VCaP (cell line): ENCODE data around the gene CTBP1.

Source experiments
- H3K27ac ChIP-seq: fragments of 450-650 bp; 2 replicates; pipeline ENCODE4 v1.5.1; 2017
- TF ChIP-seq, protein P1 (sequence below): fragments of 450-650 bp; conservative IDR thresholded peaks from 2 replicates; pipeline ENCODE4 v1.5.1; 2017; ENCODE audit warnings: mild to moderate bottlenecking, moderate library complexity

The CTBP1 gene

DNA sequence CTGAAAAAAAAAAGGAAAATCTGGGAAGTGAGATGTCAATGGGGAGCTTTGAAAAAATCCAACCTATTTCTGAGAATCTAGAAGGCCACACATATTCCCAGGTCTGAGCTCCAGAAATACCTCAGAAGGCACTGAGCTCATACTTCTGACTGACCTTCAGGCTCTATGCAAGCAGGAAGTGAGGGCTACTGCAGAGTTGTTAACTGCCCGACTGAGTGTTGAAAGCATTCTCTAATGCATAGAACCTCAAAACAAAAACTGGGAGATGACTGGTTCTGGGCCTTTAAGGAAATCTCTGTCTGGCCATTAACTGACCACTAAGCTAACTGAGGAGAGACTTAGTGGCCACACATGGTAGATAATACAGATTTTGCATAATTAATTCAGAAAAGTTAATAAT, 69.0 kb downstream of the CTBP1 start:
- TF ChIP-seq, protein P1, sequence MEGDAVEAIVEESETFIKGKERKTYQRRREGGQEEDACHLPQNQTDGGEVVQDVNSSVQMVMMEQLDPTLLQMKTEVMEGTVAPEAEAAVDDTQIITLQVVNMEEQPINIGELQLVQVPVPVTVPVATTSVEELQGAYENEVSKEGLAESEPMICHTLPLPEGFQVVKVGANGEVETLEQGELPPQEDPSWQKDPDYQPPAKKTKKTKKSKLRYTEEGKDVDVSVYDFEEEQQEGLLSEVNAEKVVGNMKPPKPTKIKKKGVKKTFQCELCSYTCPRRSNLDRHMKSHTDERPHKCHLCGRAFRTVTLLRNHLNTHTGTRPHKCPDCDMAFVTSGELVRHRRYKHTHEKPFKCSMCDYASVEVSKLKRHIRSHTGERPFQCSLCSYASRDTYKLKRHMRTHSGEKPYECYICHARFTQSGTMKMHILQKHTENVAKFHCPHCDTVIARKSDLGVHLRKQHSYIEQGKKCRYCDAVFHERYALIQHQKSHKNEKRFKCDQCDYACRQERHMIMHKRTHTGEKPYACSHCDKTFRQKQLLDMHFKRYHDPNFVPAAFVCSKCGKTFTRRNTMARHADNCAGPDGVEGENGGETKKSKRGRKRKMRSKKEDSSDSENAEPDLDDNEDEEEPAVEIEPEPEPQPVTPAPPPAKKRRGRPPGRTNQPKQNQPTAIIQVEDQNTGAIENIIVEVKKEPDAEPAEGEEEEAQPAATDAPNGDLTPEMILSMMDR: no peak

DNA sequence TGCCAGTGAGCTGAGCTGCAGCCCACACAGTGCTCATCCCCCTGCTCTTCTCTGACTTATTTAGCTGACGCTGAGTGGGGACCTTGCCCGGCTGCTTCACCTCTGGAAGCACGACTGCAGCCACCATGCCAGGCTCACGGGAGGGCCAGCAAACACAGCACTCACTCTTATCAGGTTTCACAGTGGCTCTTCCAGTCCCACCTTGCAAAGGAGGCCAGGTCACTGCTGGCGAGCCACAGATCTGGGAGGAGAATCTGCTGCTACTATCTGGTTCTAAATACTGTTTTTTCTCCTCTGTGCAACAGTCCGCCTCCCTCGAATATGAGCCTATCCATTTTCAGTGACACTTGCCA, 69.9 kb downstream of the CTBP1 start:
- peak overlapping the region; percentile 11; the same call in 1 of the 2 replicates for H3K27ac ChIP-seq
- TF ChIP-seq, protein P1: no peak

More for the DNA sequence above, 69.0 kb downstream of the CTBP1 start:
- H3K27ac ChIP-seq: no peak overlapping the region

DNA sequence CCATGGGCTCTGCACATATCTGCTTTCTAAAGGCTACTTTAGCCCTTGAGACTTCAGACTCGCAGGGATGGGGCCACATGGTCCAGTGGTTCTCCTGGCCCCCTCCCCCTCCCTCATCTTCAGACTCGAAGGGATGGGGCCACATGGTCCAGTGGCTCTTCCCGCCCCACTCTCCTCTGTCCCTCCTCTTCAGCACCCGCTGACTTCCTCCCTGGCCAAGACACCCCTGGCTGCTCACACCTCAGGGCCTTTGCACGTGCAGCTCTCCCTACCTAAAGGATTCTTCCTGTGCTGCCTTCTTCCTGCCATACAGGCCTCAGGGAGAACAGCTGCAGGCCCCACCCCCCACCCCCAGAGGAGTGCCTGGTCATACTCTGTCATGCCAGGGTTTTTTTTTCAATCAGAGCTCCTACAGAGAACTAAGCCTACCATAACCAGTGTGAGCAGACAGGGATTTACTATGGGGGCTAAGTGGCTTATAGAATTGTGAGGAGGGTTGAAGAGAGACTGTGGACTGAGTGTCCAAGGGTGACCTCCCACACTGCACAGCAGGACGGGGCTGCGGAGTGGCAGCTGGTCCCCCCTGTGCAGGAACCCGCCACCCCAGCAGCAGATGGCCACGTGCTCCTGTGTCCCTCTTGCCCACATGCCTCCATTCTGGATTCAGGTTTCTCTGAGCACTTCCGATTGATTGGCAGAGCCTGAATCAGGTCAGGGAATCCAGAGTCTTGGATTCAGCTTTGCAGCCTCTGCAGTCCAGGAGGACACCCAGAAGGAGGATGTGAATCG, 70.4 kb downstream of the CTBP1 start:
- H3K27ac ChIP-seq: peak overlapping the region; percentile 11; the same call in 1 of the 2 replicates
- TF ChIP-seq, protein P1: no peak

DNA sequence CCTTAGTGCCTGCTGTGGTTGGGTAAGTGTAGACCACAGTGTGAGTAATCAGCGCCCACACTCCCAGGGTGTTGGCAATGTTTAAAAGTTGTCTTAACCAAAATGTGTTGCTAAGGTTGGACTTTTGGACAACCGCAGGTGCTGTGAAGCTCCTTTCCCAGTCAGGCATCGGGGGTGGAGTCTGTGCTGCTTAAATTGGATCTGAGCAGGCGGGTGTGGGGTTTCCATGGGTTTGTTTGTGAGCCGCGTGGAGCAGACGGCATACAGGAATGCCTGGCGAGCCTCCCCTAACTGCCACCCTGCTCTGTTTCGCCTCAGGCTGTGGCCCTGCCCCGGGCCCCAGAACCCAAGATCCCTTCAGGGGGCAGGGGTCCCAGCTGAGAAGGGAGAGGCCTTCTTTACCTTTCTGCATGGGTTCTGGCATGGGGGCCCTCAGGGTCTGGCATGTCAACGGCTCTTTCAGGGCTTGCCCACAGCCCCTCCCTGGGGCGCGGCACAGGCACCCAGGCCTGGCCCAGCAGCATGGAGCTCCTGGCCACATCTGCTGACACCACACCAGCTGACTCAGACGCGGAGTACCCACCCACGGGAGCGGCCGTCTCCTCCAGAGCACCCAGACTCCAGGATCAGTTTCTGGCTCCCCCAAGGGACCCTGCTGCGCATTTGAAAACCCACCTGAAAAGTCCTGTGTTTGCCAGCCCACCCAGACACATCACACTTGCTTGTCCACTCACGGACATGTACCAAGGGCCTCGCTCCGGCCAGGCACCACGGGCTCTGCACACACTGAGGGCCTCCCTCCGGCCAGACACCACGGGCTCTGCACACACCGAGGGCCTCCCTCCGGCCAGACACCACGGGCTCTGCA, 71.4 kb downstream of the CTBP1 start:
- TF ChIP-seq, protein P1: no peak
- H3K27ac ChIP-seq: peak overlapping the region; percentile 100

DNA sequence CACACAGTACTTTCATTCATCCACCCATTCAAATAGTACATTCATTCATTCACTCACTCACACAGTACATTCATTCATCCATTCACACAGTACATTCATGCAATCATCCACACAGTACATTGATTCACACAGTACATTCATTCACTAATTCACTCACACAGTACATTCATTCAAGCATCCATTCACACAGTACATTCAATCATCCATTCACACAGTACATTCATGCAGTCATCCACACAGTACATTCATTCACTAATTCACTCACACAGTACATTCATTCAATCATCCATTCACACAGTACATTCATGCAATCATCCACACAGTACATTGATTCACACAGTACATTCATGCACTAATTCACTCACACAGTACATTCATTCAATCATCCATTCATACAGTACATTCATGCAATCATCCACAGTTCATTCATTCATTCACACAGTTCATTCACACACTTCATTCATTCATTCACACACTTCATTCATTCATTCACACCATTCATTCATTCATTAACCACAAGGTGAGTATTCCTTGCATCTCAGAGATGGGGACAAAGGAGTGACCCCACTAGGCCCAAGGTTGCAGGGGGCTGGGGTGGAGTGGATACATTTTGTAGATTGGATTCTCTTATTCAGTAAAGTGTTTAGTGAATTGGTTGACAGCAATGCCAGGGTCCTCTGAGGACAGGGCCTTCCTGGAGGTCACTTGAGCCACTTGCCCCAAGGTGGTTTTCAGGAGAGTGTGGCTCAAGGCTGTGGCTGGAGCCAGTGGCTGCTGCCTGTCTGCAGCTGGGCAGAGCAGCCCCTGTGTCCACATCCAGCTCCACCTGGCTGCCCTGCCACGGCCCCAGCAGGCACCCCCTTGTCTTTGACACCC, 72.3 kb downstream of the CTBP1 start:
- TF ChIP-seq, protein P1: no peak
- peak overlapping the region; percentile 100 for H3K27ac ChIP-seq

DNA sequence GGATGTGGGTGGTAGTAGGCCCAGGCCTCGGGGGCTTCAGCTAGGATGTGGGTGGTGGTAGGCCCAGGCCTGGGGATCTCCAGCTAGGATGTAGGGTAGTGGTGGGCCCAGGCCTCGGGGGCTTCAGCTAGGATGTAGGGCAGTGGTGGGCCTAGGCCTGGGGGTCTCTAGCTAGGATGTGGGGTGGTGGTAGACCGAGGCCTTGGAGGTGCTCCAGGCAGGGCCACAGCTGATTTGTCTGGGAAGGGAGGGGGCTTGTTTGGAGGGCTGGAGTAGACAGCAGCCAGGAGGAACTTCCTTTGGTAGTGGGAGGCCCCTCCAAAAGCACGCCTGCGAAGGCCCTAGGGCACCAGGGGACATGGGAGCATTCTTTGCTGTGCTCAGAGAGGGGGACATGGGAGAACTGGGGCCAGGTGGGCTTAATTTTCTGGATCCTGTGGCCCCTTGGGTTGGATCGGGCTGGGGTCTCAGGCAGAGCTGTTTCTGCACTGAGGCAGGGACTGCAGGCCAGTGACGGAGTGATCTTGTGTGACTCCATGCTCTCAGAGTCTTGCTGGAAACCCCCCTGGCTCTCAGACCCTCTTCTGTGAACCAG, 73.2 kb downstream of the CTBP1 start:
- TF ChIP-seq, protein P1: no peak
- H3K27ac ChIP-seq: peak overlapping the region; percentile 100
